Measurements from ENCODE around the gene RUNX2. TPM values are rescaled to one million over a fixed set of nuclear protein-coding genes. Genes with fewer than 3 reads are reported as not detected.

Gene RUNX2
- total and polyA plus RNA-seq, 2 experiments from 2014 or later = 0.66 to 1.7 TPM

DNA sequence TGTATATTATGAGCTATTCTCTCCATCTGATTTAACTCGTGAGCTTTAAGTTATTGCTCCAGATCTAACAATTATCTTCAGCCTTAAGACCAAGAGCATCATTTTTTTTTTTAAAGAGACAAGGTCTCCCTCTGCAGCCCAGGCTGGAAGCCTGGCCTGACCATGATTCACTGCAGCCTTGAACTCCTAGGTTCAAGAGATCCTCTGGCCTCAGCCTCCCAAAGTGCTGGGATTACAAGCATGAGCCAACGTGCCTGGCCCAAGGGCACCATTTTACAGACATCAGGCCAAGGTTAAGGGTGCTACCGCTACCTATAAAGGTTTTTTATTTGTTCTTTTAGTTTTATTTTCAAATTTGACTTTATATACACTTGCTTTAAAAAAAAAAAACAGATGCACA, 47.3 kb downstream of the RUNX2 start:
- Mint-ChIP-seq H3K4me1 (peaks cover 16% of the 10 kb centered on the region), H3K27ac (no peak overlapping the region), H3K36me3 (ENCODE audit: low read depth) (no peaks in the 10 kb centered on the region), H3K27me3 (ENCODE audit: insufficient read depth, low read depth, poor library complexity) (peaks cover 9% of the 10 kb centered on the region), H3K9me3 (no peaks in the 10 kb centered on the region), H3K4me3 (no peak overlapping the region)
- no peaks in the 10 kb centered on the region for H4K20me1 ChIP-seq (replicated peaks; ENCODE audit: insufficient read depth)
- no peak overlapping the region for H3K4me2 ChIP-seq
- no peak overlapping the region for H3K4me3 ChIP-seq
- H3F3A ChIP-seq (replicated peaks; ENCODE audit: low read depth) = no peaks in the 10 kb centered on the region
- TF ChIP-seq CTCF (conservative IDR thresholded peaks at IDR 0.05; ENCODE audit: low read depth in 2 of 2) = no peak
- no peak for TF ChIP-seq JUNB (IDR thresholded peaks at IDR 0.05; ENCODE audit: unreplicated experiment)
- TF ChIP-seq NANOG (IDR thresholded peaks at IDR 0.05; ENCODE audit: borderline replicate concordance) = no peak
- TF ChIP-seq POLR2AphosphoS5 (IDR thresholded peaks at IDR 0.05; ENCODE audit: low read depth) = no peak
- TF ChIP-seq EZH2 (IDR thresholded peaks at IDR 0.05; ENCODE audit: low read depth, unreplicated experiment) = no peak
- TF ChIP-seq ZNF331 (CRISPR knock-in tag; IDR thresholded peaks at IDR 0.05; ENCODE audit: low read depth) = no peak
- TF ChIP-seq, protein P1, sequence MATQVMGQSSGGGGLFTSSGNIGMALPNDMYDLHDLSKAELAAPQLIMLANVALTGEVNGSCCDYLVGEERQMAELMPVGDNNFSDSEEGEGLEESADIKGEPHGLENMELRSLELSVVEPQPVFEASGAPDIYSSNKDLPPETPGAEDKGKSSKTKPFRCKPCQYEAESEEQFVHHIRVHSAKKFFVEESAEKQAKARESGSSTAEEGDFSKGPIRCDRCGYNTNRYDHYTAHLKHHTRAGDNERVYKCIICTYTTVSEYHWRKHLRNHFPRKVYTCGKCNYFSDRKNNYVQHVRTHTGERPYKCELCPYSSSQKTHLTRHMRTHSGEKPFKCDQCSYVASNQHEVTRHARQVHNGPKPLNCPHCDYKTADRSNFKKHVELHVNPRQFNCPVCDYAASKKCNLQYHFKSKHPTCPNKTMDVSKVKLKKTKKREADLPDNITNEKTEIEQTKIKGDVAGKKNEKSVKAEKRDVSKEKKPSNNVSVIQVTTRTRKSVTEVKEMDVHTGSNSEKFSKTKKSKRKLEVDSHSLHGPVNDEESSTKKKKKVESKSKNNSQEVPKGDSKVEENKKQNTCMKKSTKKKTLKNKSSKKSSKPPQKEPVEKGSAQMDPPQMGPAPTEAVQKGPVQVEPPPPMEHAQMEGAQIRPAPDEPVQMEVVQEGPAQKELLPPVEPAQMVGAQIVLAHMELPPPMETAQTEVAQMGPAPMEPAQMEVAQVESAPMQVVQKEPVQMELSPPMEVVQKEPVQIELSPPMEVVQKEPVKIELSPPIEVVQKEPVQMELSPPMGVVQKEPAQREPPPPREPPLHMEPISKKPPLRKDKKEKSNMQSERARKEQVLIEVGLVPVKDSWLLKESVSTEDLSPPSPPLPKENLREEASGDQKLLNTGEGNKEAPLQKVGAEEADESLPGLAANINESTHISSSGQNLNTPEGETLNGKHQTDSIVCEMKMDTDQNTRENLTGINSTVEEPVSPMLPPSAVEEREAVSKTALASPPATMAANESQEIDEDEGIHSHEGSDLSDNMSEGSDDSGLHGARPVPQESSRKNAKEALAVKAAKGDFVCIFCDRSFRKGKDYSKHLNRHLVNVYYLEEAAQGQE (IDR thresholded peaks at IDR 0.05; ENCODE audit: unreplicated experiment) = no peak
- TF ChIP-seq STAT1 (IDR thresholded peaks at IDR 0.05; ENCODE audit: unreplicated experiment) = no peak
- no peak for TF ChIP-seq CREB1 (CRISPR knock-in tag; IDR thresholded peaks at IDR 0.05; ENCODE audit: low read depth)
- TF ChIP-seq, protein P2, sequence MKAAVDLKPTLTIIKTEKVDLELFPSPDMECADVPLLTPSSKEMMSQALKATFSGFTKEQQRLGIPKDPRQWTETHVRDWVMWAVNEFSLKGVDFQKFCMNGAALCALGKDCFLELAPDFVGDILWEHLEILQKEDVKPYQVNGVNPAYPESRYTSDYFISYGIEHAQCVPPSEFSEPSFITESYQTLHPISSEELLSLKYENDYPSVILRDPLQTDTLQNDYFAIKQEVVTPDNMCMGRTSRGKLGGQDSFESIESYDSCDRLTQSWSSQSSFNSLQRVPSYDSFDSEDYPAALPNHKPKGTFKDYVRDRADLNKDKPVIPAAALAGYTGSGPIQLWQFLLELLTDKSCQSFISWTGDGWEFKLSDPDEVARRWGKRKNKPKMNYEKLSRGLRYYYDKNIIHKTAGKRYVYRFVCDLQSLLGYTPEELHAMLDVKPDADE (IDR thresholded peaks at IDR 0.05) = no peak
- TF ChIP-seq ZNF462 (CRISPR knock-in tag; IDR thresholded peaks at IDR 0.05) = no peak
- no peak for TF ChIP-seq ZNF114 (CRISPR knock-in tag; IDR thresholded peaks at IDR 0.05)
- TF ChIP-seq EZH2phosphoT487 (IDR thresholded peaks at IDR 0.05; ENCODE audit: unreplicated experiment) = no peak
- no peak overlapping the region for H2AFZ ChIP-seq
- DNase-seq (ENCODE audit: low spot score) (no peak), ATAC-seq (no peak)
- H3K4me1 ChIP-seq (ENCODE audit: insufficient read depth) = peaks cover 16% of the 10 kb centered on the region
- no peaks in the 10 kb centered on the region for H3K36me3 ChIP-seq (ENCODE audit: insufficient read depth)
- no peaks in the 10 kb centered on the region for H3K27me3 ChIP-seq (ENCODE audit: insufficient read depth)
- H3K27ac ChIP-seq (ENCODE audit: low read depth) = no peak overlapping the region
- no peaks in the 10 kb centered on the region for H3K9me2 ChIP-seq (ENCODE audit: insufficient read depth)
- H3K79me2 ChIP-seq (replicated peaks; ENCODE audit: insufficient read depth) = peaks cover 61% of the 10 kb centered on the region
